GM08714 (cell line): ENCODE results near the gene ZNF214.
"Not testable (repeated sequence)": the region's sequence is repeated elsewhere in the genome, so short reads cannot be mapped to it uniquely, and the experiment has no call there.

ENCODE experiments used
- H3K4me3 ChIP-seq: fragments of 200-500 bp; sonication (Bioruptor generic); 2 replicates; pipeline ENCODE4 v1.5.1; 2014; ENCODE audit warnings: mild to moderate bottlenecking, low read length, inconsistent platforms
- ZNF274 ChIP-seq: IDR thresholded peaks from 2 replicates; pipeline ENCODE4 v1.6.1; 2012; ENCODE audit warnings: mild to moderate bottlenecking, low read depth, low read length

The ZNF214 gene

GRCh38 chr11:7016011-7016410 is 4.1 kb downstream of the ZNF214 start:
- TF ChIP-seq ZNF274, result no peak
- no peak overlapping the region for H3K4me3 ChIP-seq

- no peak for TF ChIP-seq ZNF274
- H3K4me3 ChIP-seq, result no peak overlapping the region
These were observed 6.0 kb downstream of the ZNF214 start for GRCh38 chr11:7014118-7014517.

GRCh38 chr11:7004482-7004881 is 15.7 kb downstream of the ZNF214 start:
- no peak overlapping the region for H3K4me3 ChIP-seq

GRCh38 chr11:6995703-6996102 is 24.4 kb downstream of the ZNF214 start:
- H3K4me3 ChIP-seq, result no peak overlapping the region
- no peak for TF ChIP-seq ZNF274

More at GRCh38 chr11:7004482-7004881, 15.7 kb downstream of the ZNF214 start:
- TF ChIP-seq ZNF274, result no peak

- H3K4me3 ChIP-seq, result no peak overlapping the region
- no peak for TF ChIP-seq ZNF274
These were observed 27.4 kb downstream of the ZNF214 start for GRCh38 chr11:6992457-6993417.

GRCh38 chr11:6992026-6992425 is 28.1 kb downstream of the ZNF214 start:
- H3K4me3 ChIP-seq, result no peak overlapping the region
- TF ChIP-seq ZNF274, result no peak

- no peak overlapping the region for H3K4me3 ChIP-seq
- no peak for TF ChIP-seq ZNF274
These were observed 28.9 kb downstream of the ZNF214 start for GRCh38 chr11:6991227-6991626.

GRCh38 chr11:6988506-6988905 is 31.6 kb downstream of the ZNF214 start:
- TF ChIP-seq ZNF274, result no peak
- no peak overlapping the region for H3K4me3 ChIP-seq

GRCh38 chr11:6986487-6986886 is 33.7 kb downstream of the ZNF214 start:
- TF ChIP-seq ZNF274, result no peak

GRCh38 chr11:6979365-6979764 is 40.8 kb downstream of the ZNF214 start:
- no peak overlapping the region for H3K4me3 ChIP-seq
- no peak for TF ChIP-seq ZNF274

More at GRCh38 chr11:6986487-6986886, 33.7 kb downstream of the ZNF214 start:
- no peak overlapping the region for H3K4me3 ChIP-seq

- H3K4me3 ChIP-seq, result not testable (repeated sequence)
These were observed 50.3 kb downstream of the ZNF214 start for GRCh38 chr11:6969854-6970253.

- H3K4me3 ChIP-seq, result no peak overlapping the region
- TF ChIP-seq ZNF274, result no peak
These were observed 51.3 kb downstream of the ZNF214 start for GRCh38 chr11:6968816-6969215.

- no peak overlapping the region for H3K4me3 ChIP-seq
- TF ChIP-seq ZNF274, result no peak
These were observed 57.5 kb downstream of the ZNF214 start for GRCh38 chr11:6962673-6963072.

- no peak for TF ChIP-seq ZNF274
These were observed 58.0 kb downstream of the ZNF214 start for GRCh38 chr11:6962141-6962540.

GRCh38 chr11:6954248-6954647 is 65.9 kb downstream of the ZNF214 start:
- not testable (repeated sequence) for H3K4me3 ChIP-seq

More at GRCh38 chr11:6962141-6962540, 58.0 kb downstream of the ZNF214 start:
- H3K4me3 ChIP-seq, result no peak overlapping the region
